HCEC 1CT (cell line): ENCODE data around the gene PGGT1B.
"Not testable (repeated sequence)": the region's sequence is repeated elsewhere in the genome, so short reads cannot be mapped to it uniquely, and the experiment has no call there.

Experiments
- DNase-seq: peaks from one replicate; pipeline ENCODE4 v3.0.0-alpha.2; 2017

PGGT1B gene

GRCh38 chr5:115257981-115258380, 4.7 kb downstream of the PGGT1B start:
- peak; percentile 40 for DNase-seq

GRCh38 chr5:115249379-115249778, 13.3 kb downstream of the PGGT1B start:
- not testable (repeated sequence) for DNase-seq

GRCh38 chr5:115246361-115246991, 16.2 kb downstream of the PGGT1B start:
- peak; percentile 44 for DNase-seq

GRCh38 chr5:115243412-115243811, 19.3 kb downstream of the PGGT1B start:
- peak; percentile 53 for DNase-seq

- DNase-seq: no peak
Observed at GRCh38 chr5:115241881-115242642, 20.6 kb downstream of the PGGT1B start.

GRCh38 chr5:115237066-115237465, 25.6 kb downstream of the PGGT1B start:
- no peak for DNase-seq

GRCh38 chr5:115236599-115236998, 26.1 kb downstream of the PGGT1B start:
- DNase-seq: no peak

- DNase-seq: no peak
Observed at GRCh38 chr5:115231598-115231997, 31.1 kb downstream of the PGGT1B start.

GRCh38 chr5:115229606-115230005, 33.1 kb downstream of the PGGT1B start:
- no peak for DNase-seq

- no peak for DNase-seq
Observed at GRCh38 chr5:115227281-115227680, 35.4 kb downstream of the PGGT1B start.

GRCh38 chr5:115214541-115214940, 48.1 kb downstream of the PGGT1B start:
- DNase-seq: no peak

GRCh38 chr5:115209279-115209678, 53.4 kb downstream of the PGGT1B start:
- DNase-seq: no peak

- no peak for DNase-seq
Observed at GRCh38 chr5:115202952-115203351, 59.7 kb downstream of the PGGT1B start.

- DNase-seq: no peak
Observed at GRCh38 chr5:115196161-115196560, 66.5 kb downstream of the PGGT1B start.

GRCh38 chr5:115194676-115195075, 68.0 kb downstream of the PGGT1B start:
- no peak for DNase-seq

GRCh38 chr5:115193295-115193694, 69.4 kb downstream of the PGGT1B start:
- no peak for DNase-seq

GRCh38 chr5:115192098-115192497, 70.6 kb downstream of the PGGT1B start:
- DNase-seq: no peak

GRCh38 chr5:115191474-115192031, 71.1 kb downstream of the PGGT1B start:
- DNase-seq: no peak

GRCh38 chr5:115190388-115190787, 72.3 kb downstream of the PGGT1B start:
- DNase-seq: no peak

- no peak for DNase-seq
Observed at GRCh38 chr5:115189866-115190265, 72.8 kb downstream of the PGGT1B start.

- peak; percentile 27 for DNase-seq
Observed at GRCh38 chr5:115186794-115187193, 75.9 kb downstream of the PGGT1B start.

- peak; percentile 53 for DNase-seq
Observed at GRCh38 chr5:115184770-115185169, 77.9 kb downstream of the PGGT1B start.

GRCh38 chr5:115181757-115182156, 80.9 kb downstream of the PGGT1B start:
- no peak for DNase-seq

- DNase-seq: peak; percentile 12
Observed at GRCh38 chr5:115180165-115180709, 82.4 kb downstream of the PGGT1B start.
